Brain microvascular endothelial cell (primary cell): Measurements from ENCODE around the gene CLK1.

ENCODE experiments used
- DNase-seq: peaks from one replicate; pipeline ENCODE4 v3.0.0-alpha.2; 2020
- H3K27ac ChIP-seq: fragments of 250-450 bp; sonication (Bioruptor Pico); 2 replicates; pipeline ENCODE4 v1.5.1; 2020; ENCODE audit warnings: mild to moderate bottlenecking, moderate library complexity
- H3K27me3 ChIP-seq: fragments of 250-450 bp; sonication (Bioruptor Pico); replicated peaks from 2 replicates; pipeline ENCODE4 v1.5.1; 2020; ENCODE audit warnings: mild to moderate bottlenecking
- H3K36me3 ChIP-seq: fragments of 250-450 bp; sonication (Bioruptor Pico); replicated peaks from 2 replicates; pipeline ENCODE4 v1.5.1; 2020; ENCODE audit warnings: mild to moderate bottlenecking
- H3K4me3 ChIP-seq: 2 replicates; pipeline ENCODE4 v1.5.1; 2011; ENCODE audit warnings: low read depth, mild to moderate bottlenecking, control low read depth, low read length, moderate library complexity
- CTCF ChIP-seq: IDR thresholded peaks from 2 replicates; pipeline ENCODE4 v1.5.1; 2011; ENCODE audit warnings: low read depth, mild to moderate bottlenecking, moderate library complexity, low read length, control low read depth, inconsistent platforms; ENCODE audit errors: missing control alignments
- in situ Hi-C: cut with HindIII; loops from 2 replicates; pipeline ENCODE4 v1.10.0; 2017; ENCODE audit warnings: low sequenced_read_pairs, low pct_ligation_motif_present

CLK1 gene

GRCh38 chr2:200839513-200839912 is 24.9 kb downstream of the CLK1 start:
- Histone ChIP-seq H3K27me3 (no peaks in the 10 kb centered on the region), H3K27ac (no peak overlapping the region), H3K36me3 (no peaks in the 10 kb centered on the region), H3K4me3 (no peak overlapping the region)
- DNase-seq, result no peak
- TF ChIP-seq CTCF, result no peak
- in situ Hi-C loops, result no loop called here

GRCh38 chr2:200834701-200835100 is 29.8 kb downstream of the CLK1 start:
- Histone ChIP-seq H3K36me3 (no peaks in the 10 kb centered on the region), H3K4me3 (no peak overlapping the region), H3K27me3 (no peaks in the 10 kb centered on the region), H3K27ac (no peak overlapping the region)
- no peak for DNase-seq
- in situ Hi-C loops, result no loop called here
- TF ChIP-seq CTCF, result no peak

GRCh38 chr2:200829258-200829655 is 35.2 kb downstream of the CLK1 start:
- Histone ChIP-seq H3K27ac (no peak overlapping the region), H3K27me3 (no peaks in the 10 kb centered on the region), H3K36me3 (peaks cover 6% of the 10 kb centered on the region), H3K4me3 (no peak overlapping the region)
- no peak for TF ChIP-seq CTCF
- in situ Hi-C loops, result no loop called here
- no peak for DNase-seq

GRCh38 chr2:200828572-200829257 is 35.7 kb downstream of the CLK1 start:
- H3K36me3 ChIP-seq, result peaks cover 6% of the 10 kb centered on the region
- no peak overlapping the region for H3K4me3 ChIP-seq
- no peak overlapping the region for H3K27ac ChIP-seq
- in situ Hi-C loops, result no loop called here
- H3K27me3 ChIP-seq, result no peaks in the 10 kb centered on the region
- DNase-seq, result no peak
- no peak for TF ChIP-seq CTCF

- H3K4me3 ChIP-seq, result no peak overlapping the region
- H3K27me3 ChIP-seq, result no peaks in the 10 kb centered on the region
- no peak overlapping the region for H3K27ac ChIP-seq
- DNase-seq, result no peak
- in situ Hi-C loops, result no loop called here
- TF ChIP-seq CTCF, result no peak
- peaks cover 6% of the 10 kb centered on the region for H3K36me3 ChIP-seq
These were observed 36.4 kb downstream of the CLK1 start for GRCh38 chr2:200828104-200828503.

GRCh38 chr2:200821686-200822245 is 42.7 kb downstream of the CLK1 start:
- Histone ChIP-seq H3K36me3 (peaks cover 55% of the 10 kb centered on the region), H3K4me3 (no peak overlapping the region), H3K27me3 (no peaks in the 10 kb centered on the region), H3K27ac (no peak overlapping the region)
- in situ Hi-C loops, result no loop called here
- TF ChIP-seq CTCF, result no peak
- DNase-seq, result no peak
